ENCODE data around the gene PHACTR4. TPM values are rescaled to one million over a fixed set of nuclear protein-coding genes. Genes with fewer than 3 reads are reported as not detected.
"Not testable (repeated sequence)": the region's sequence is repeated elsewhere in the genome, so short reads cannot be mapped to it uniquely, and the experiment has no call there.

PHACTR4 gene
- total and polyA plus RNA-seq, 2 experiments from 2014 or later, result 21.5 to 22.1 TPM

GRCh38 chr1:28521502-28522164 is 152.1 kb downstream of the PHACTR4 start:
- Histone ChIP-seq H3K4me2 (no peak overlapping the region), H3K79me2 (peaks cover 59% of the 10 kb centered on the region)

GRCh38 chr1:28522537-28522936 is 153.0 kb downstream of the PHACTR4 start:
- peaks cover 68% of the 10 kb centered on the region for H3K79me2 ChIP-seq
- not testable (repeated sequence) for H3K4me3 ChIP-seq; H3K9me2 ChIP-seq (replicated peaks; ENCODE audit: insufficient read depth); H3K4me1 ChIP-seq (ENCODE audit: insufficient read depth); H2AFZ ChIP-seq; H3K4me2 ChIP-seq; H3K9me3 ChIP-seq (ENCODE audit: low read depth); DNase-seq (ENCODE audit: low spot score); H3K27me3 ChIP-seq; H4K20me1 ChIP-seq (ENCODE audit: insufficient read depth, poor library complexity, severe bottlenecking); H3K36me3 ChIP-seq (replicated peaks; ENCODE audit: insufficient read depth, low read depth); H3K27ac ChIP-seq
- 99% methylated on average over 9 of the region's 9 CpGs for WGBS (ENCODE audit: low lambda C conversion rate, missing lambda C conversion rate)

More at GRCh38 chr1:28521502-28522164, 152.1 kb downstream of the PHACTR4 start:
- H3K9me3 ChIP-seq (ENCODE audit: low read depth), result no peaks in the 10 kb centered on the region
- 89% methylated on average over 6 of the region's 6 CpGs for WGBS (ENCODE audit: low lambda C conversion rate, missing lambda C conversion rate)
- H3K27me3 ChIP-seq, result no peaks in the 10 kb centered on the region
- TF ChIP-seq EZH2phosphoT487 (IDR thresholded peaks at IDR 0.05; ENCODE audit: low read depth, severe bottlenecking, unreplicated experiment) (no peak), EZH2 (IDR thresholded peaks at IDR 0.05; ENCODE audit: borderline replicate concordance) (no peak), CTCF (IDR thresholded peaks at IDR 0.05; ENCODE audit: poor library complexity) (no peak)
- no peak overlapping the region for H3K4me3 ChIP-seq
- H3K4me1 ChIP-seq (ENCODE audit: insufficient read depth), result peaks cover 9% of the 10 kb centered on the region
- no peak overlapping the region for H2AFZ ChIP-seq
- no peaks in the 10 kb centered on the region for H3K9me2 ChIP-seq (replicated peaks; ENCODE audit: insufficient read depth)
- no peaks in the 10 kb centered on the region for H3K36me3 ChIP-seq (replicated peaks; ENCODE audit: insufficient read depth, low read depth)
- peaks cover 9% of the 10 kb centered on the region for H4K20me1 ChIP-seq (ENCODE audit: insufficient read depth, poor library complexity, severe bottlenecking)
- no peak overlapping the region for H3K27ac ChIP-seq
- DNase-seq (ENCODE audit: low spot score), result no peak

- WGBS (ENCODE audit: low lambda C conversion rate, missing lambda C conversion rate), result 14% methylated on average over 10 of the region's 10 CpGs
- not testable (repeated sequence) for H3K9me2 ChIP-seq (replicated peaks; ENCODE audit: insufficient read depth); H3K36me3 ChIP-seq (replicated peaks; ENCODE audit: insufficient read depth, low read depth); H3K4me3 ChIP-seq; H3K27me3 ChIP-seq; H3K9me3 ChIP-seq (ENCODE audit: low read depth); H3K4me1 ChIP-seq (ENCODE audit: insufficient read depth); H4K20me1 ChIP-seq (ENCODE audit: insufficient read depth, poor library complexity, severe bottlenecking); H2AFZ ChIP-seq; DNase-seq (ENCODE audit: low spot score)
- peaks cover 63% of the 10 kb centered on the region for H3K79me2 ChIP-seq
- peak overlapping the region; percentile 41 for H3K4me2 ChIP-seq
- peak overlapping the region; percentile 25 for H3K27ac ChIP-seq
Measured at GRCh38 chr1:28525002-28525642, 155.6 kb downstream of the PHACTR4 start.

- H2AFZ ChIP-seq, result no peak overlapping the region
- H3K9me2 ChIP-seq (replicated peaks; ENCODE audit: insufficient read depth), result no peaks in the 10 kb centered on the region
- WGBS (ENCODE audit: low lambda C conversion rate, missing lambda C conversion rate), result 89% methylated on average over 8 of the region's 9 CpGs
- H3K36me3 ChIP-seq (replicated peaks; ENCODE audit: insufficient read depth, low read depth), result no peaks in the 10 kb centered on the region
- H3K4me2 ChIP-seq, result no peak overlapping the region
- DNase-seq (ENCODE audit: low spot score), result no peak
- no peaks in the 10 kb centered on the region for H3K9me3 ChIP-seq (ENCODE audit: low read depth)
- no peak overlapping the region for H3K27ac ChIP-seq
- peaks cover 49% of the 10 kb centered on the region for H3K79me2 ChIP-seq
- no peak for TF ChIP-seq EZH2phosphoT487 (IDR thresholded peaks at IDR 0.05; ENCODE audit: low read depth, severe bottlenecking, unreplicated experiment)
- TF ChIP-seq EZH2 (IDR thresholded peaks at IDR 0.05; ENCODE audit: borderline replicate concordance), result no peak
- no peak for TF ChIP-seq CTCF (IDR thresholded peaks at IDR 0.05; ENCODE audit: poor library complexity)
- H3K4me3 ChIP-seq, result no peak overlapping the region
- peaks cover 3% of the 10 kb centered on the region for H3K4me1 ChIP-seq (ENCODE audit: insufficient read depth)
- no peaks in the 10 kb centered on the region for H4K20me1 ChIP-seq (ENCODE audit: insufficient read depth, poor library complexity, severe bottlenecking)
- no peaks in the 10 kb centered on the region for H3K27me3 ChIP-seq
Measured at GRCh38 chr1:28526886-28527285, 157.3 kb downstream of the PHACTR4 start.
